Uterus (tissue), 4 donors: Measurements from ENCODE around the gene ABCG2. TPM values are rescaled to one million over a fixed set of nuclear protein-coding genes. Genes with fewer than 3 reads are reported as not detected.

ENCODE experiments used
- DNase-seq, 2 donors: peaks; one replicate each; pipeline ENCODE4 v3.0.0-alpha.2; 2019 to 2020
- H3K27ac ChIP-seq, 2 donors: fragments of 200-600 bp; sonication (generic); 1 replicate in 1 of 2; 2 replicates in 1 of 2; pipeline ENCODE4 v1.5.1; 2016 to 2018
- H3K27me3 ChIP-seq, 2 donors: fragments of 200-600 bp; sonication (generic); one replicate each; pipeline ENCODE4 v1.5.1; 2018 to 2019; ENCODE audit warnings: control low read depth in 1 of 2
- H3K36me3 ChIP-seq, 2 donors: fragments of 200-600 bp; sonication (generic); one replicate each; pipeline ENCODE4 v1.5.1; 2019; ENCODE audit warnings: control low read depth in 1 of 2
- H3K4me1 ChIP-seq, 2 donors: fragments of 200-600 bp; sonication (generic); one replicate each; pipeline ENCODE4 v1.5.1; 2018 to 2019; ENCODE audit warnings: control low read depth in 1 of 2
- H3K4me3 ChIP-seq, 2 donors: fragments of 200-600 bp; sonication (generic); 1 replicate in 1 of 2; 2 replicates in 1 of 2; pipeline ENCODE4 v1.5.1; 2018 to 2019; ENCODE audit warnings: mild to moderate bottlenecking in 1 of 2
- H3K9me3 ChIP-seq, 2 donors: fragments of 200-600 bp; sonication (generic); one replicate each; pipeline ENCODE4 v1.5.1; 2019; ENCODE audit warnings: control low read depth in 1 of 2
- POLR2A ChIP-seq, 2 donors: fragments of 450-650 bp; IDR thresholded peaks; one replicate each; pipeline ENCODE4 v1.6.1; 2016; ENCODE audit warnings: antibody characterized with exemption in 2 of 2, mild to moderate bottlenecking in 1 of 2, moderate library complexity in 1 of 2
- intact Hi-C: fragments of 100-400 bp; cut with DNase I; formaldehyde crosslinking; loops from one replicate; pipeline ENCODE4 v1.15.1; 2023; ENCODE audit warnings: low total_unique reads
- total RNA-seq, 4 donors: library from RNA; depleted of rRNA in 3 of 4; stranded (reverse); fragments of >200 nt in 3 of 4; gene quantifications; one replicate each; pipeline versions ENCODE4 v1.1.0 to v1.2.4, GENCODE V29; 2014 to 2023
- TF ChIP-seq, protein P1 (sequence below), 4 experiments: fragments of 200-600 bp in 2 of 4; fragments of 450-650 bp in 2 of 4; sonication (generic) in 2 of 4; IDR thresholded peaks; one replicate each; pipeline ENCODE4 v1.5.1; 2016 to 2019; ENCODE audit warnings: antibody characterized with exemption in 4 of 4, mild to moderate bottlenecking in 2 of 4, moderate library complexity in 1 of 4
- donor health status: DM: yes; HTN: yes; CAD: no.

Gene ABCG2
- total RNA-seq, 4 donors from 2014 or later, result 35.9 to 61.8 (median 50.0) TPM

GRCh38 chr4:88093874-88094273, 64.6 kb downstream of the ABCG2 start:
- H3K9me3 ChIP-seq, result no peaks in the 10 kb centered on the region
- no peaks in the 10 kb centered on the region for H3K36me3 ChIP-seq
- H3K27me3 ChIP-seq, result no peaks in the 10 kb centered on the region
- intact Hi-C loops, result no loop called here
- H3K27ac ChIP-seq, result no peak overlapping the region
- H3K4me3 ChIP-seq, result no peak overlapping the region
- no peaks in the 10 kb centered on the region for H3K4me1 ChIP-seq
- DNase-seq, result no peak
- TF ChIP-seq, protein P1, sequence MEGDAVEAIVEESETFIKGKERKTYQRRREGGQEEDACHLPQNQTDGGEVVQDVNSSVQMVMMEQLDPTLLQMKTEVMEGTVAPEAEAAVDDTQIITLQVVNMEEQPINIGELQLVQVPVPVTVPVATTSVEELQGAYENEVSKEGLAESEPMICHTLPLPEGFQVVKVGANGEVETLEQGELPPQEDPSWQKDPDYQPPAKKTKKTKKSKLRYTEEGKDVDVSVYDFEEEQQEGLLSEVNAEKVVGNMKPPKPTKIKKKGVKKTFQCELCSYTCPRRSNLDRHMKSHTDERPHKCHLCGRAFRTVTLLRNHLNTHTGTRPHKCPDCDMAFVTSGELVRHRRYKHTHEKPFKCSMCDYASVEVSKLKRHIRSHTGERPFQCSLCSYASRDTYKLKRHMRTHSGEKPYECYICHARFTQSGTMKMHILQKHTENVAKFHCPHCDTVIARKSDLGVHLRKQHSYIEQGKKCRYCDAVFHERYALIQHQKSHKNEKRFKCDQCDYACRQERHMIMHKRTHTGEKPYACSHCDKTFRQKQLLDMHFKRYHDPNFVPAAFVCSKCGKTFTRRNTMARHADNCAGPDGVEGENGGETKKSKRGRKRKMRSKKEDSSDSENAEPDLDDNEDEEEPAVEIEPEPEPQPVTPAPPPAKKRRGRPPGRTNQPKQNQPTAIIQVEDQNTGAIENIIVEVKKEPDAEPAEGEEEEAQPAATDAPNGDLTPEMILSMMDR (IDR thresholded peaks at IDR 0.05), result no peak
- no peak for TF ChIP-seq POLR2A (IDR thresholded peaks at IDR 0.05)

DNA sequence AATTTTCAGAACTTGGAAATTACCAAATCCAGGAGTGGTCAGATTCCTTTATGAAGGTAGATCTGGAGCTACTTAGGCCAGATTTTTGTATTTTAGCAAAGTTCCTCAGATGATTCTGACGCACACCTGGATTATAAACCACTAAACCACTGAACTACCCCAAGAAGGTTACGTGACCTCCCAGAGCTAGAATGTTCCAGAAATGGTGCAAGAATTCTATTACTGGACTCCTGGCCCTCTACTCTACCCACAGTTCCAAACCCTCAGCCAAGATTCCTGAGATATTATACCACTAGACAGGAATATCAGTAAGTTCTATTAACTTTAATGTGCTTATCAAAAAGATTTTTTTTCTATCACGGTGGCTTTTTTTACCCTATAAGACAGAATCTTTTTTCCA, 67.1 kb downstream of the ABCG2 start:
- no peak for DNase-seq
- intact Hi-C loops, result no loop called here
- H3K27me3 ChIP-seq, result no peaks in the 10 kb centered on the region
- no peak overlapping the region for H3K27ac ChIP-seq
- H3K9me3 ChIP-seq, result no peaks in the 10 kb centered on the region
- no peaks in the 10 kb centered on the region for H3K4me1 ChIP-seq
- TF ChIP-seq, protein P1 (IDR thresholded peaks at IDR 0.05), result no peak
- no peak for TF ChIP-seq POLR2A (IDR thresholded peaks at IDR 0.05)
- H3K4me3 ChIP-seq, result no peak overlapping the region
- no peaks in the 10 kb centered on the region for H3K36me3 ChIP-seq

- intact Hi-C loops, result no loop called here
- Histone ChIP-seq H3K9me3 (no peaks in the 10 kb centered on the region), H3K4me1 (no peaks in the 10 kb centered on the region), H3K36me3 (no peaks in the 10 kb centered on the region), H3K27me3 (no peaks in the 10 kb centered on the region), H3K4me3 (no peak overlapping the region), H3K27ac (no peak overlapping the region)
- no peak for DNase-seq
- no peak for TF ChIP-seq POLR2A (IDR thresholded peaks at IDR 0.05)
- TF ChIP-seq, protein P1 (IDR thresholded peaks at IDR 0.05), result no peak
Measured at GRCh38 chr4:88090898-88091297, 67.5 kb downstream of the ABCG2 start.

- TF ChIP-seq POLR2A (IDR thresholded peaks at IDR 0.05), result no peak
- TF ChIP-seq, protein P1 (IDR thresholded peaks at IDR 0.05), result no peak
- intact Hi-C loops, result no loop called here
- DNase-seq, result no peak
- Histone ChIP-seq H3K27me3 (no peaks in the 10 kb centered on the region), H3K4me3 (no peak overlapping the region), H3K4me1 (no peaks in the 10 kb centered on the region), H3K36me3 (no peaks in the 10 kb centered on the region), H3K9me3 (no peaks in the 10 kb centered on the region), H3K27ac (no peak overlapping the region)
Measured at GRCh38 chr4:88087004-88087403, 71.4 kb downstream of the ABCG2 start.

DNA sequence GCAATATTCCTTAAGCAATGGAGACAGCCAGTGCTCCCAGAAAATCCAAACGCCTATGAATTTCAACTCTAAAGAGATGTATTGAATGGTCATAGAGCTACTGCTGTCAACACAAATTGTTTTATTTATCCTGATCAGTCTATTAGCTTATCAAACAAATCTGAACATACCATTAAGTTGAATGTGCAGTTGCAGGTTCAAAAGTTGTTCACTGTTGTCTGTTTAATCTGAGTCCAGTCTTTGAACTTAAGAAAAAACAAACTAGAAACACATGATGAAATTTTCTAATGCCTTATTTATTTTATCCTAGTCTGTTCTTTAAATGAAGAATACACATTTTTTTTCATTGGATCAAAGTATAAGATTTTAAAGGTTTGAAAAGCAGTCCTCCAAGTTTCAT, 77.8 kb downstream of the ABCG2 start:
- intact Hi-C loops, result no loop called here
- H3K4me1 ChIP-seq, result no peaks in the 10 kb centered on the region
- H3K9me3 ChIP-seq, result no peaks in the 10 kb centered on the region
- H3K27me3 ChIP-seq, result no peaks in the 10 kb centered on the region
- no peak for DNase-seq
- no peaks in the 10 kb centered on the region for H3K36me3 ChIP-seq
- H3K4me3 ChIP-seq, result no peak overlapping the region
- TF ChIP-seq, protein P1 (IDR thresholded peaks at IDR 0.05), result no peak
- TF ChIP-seq POLR2A (IDR thresholded peaks at IDR 0.05), result no peak
- H3K27ac ChIP-seq, result no peak overlapping the region
